Astrocyte of the cerebellum (primary cell): ENCODE measurements around the gene RBM23.
A peak's percentile ranks its signal among the peaks of the same experiment; 100 is the strongest.
"Not testable (repeated sequence)": the region's sequence is repeated elsewhere in the genome, so short reads cannot be mapped to it uniquely, and the experiment has no call there.

Experiments
- DNase-seq: peaks from one replicate; pipeline ENCODE4 v3.0.0-alpha.2; 2011; ENCODE audit warnings: low read depth
- H3K4me3 ChIP-seq: 2 replicates; pipeline ENCODE4 v1.5.1; 2011; ENCODE audit warnings: mild to moderate bottlenecking, low read depth, low read length, moderate library complexity
- CTCF ChIP-seq: IDR thresholded peaks from 2 replicates; pipeline ENCODE4 v1.5.1; 2012; ENCODE audit warnings: low read length, low read depth, moderate library complexity, mild to moderate bottlenecking; ENCODE audit errors: missing control alignments
- in situ Hi-C: cut with HindIII; loops from 2 replicates; pipeline ENCODE4 v1.10.0; 2017; ENCODE audit warnings: low sequenced_read_pairs

Gene RBM23

GRCh38 chr14:22854963-22855724 lies 63.8 kb downstream of the RBM23 start:
- DNase-seq: no peak
- in situ Hi-C loops: no loop called here
- H3K4me3 ChIP-seq: no peak overlapping the region
- TF ChIP-seq CTCF: no peak

- H3K4me3 ChIP-seq, in situ Hi-C loops, DNase-seq: not testable (repeated sequence)
Observed at GRCh38 chr14:22854296-22854695, 64.7 kb downstream of the RBM23 start.

- peak overlapping the region; percentile 33 for H3K4me3 ChIP-seq
- peak; percentile 82 for TF ChIP-seq CTCF
- in situ Hi-C loops: no loop called here
- DNase-seq: no peak
Observed at GRCh38 chr14:22852940-22853767, 65.8 kb downstream of the RBM23 start.

GRCh38 chr14:22852599-22852939 lies 66.4 kb downstream of the RBM23 start:
- in situ Hi-C loops: no loop called here
- TF ChIP-seq CTCF: no peak
- no peak overlapping the region for H3K4me3 ChIP-seq
- DNase-seq: no peak

GRCh38 chr14:22852178-22852577 lies 66.8 kb downstream of the RBM23 start:
- in situ Hi-C loops, H3K4me3 ChIP-seq, DNase-seq: not testable (repeated sequence)

- H3K4me3 ChIP-seq: no peak overlapping the region
- DNase-seq: peak; percentile 89
- TF ChIP-seq CTCF: no peak
- in situ Hi-C loops: no loop called here
Observed at GRCh38 chr14:22850944-22851764, 67.8 kb downstream of the RBM23 start.

- no peak for TF ChIP-seq CTCF
- H3K4me3 ChIP-seq: no peak overlapping the region
- no peak for DNase-seq
- in situ Hi-C loops: no loop called here
Observed at GRCh38 chr14:22849212-22849819, 69.6 kb downstream of the RBM23 start.
